Heart left ventricle (tissue), 16 donors: ENCODE results near the gene LAYN. TPM values are rescaled to one million over a fixed set of nuclear protein-coding genes. Genes with fewer than 3 reads are reported as not detected.

Source experiments
- ATAC-seq, 4 donors: fragments of 200-7000 bp; cut with Tn5 transposase; one replicate each; pipeline ENCODE4 v1.9.1; 2020 to 2022; ENCODE audit warnings: moderate library complexity in 4 of 4, mild to moderate bottlenecking in 3 of 4, moderate number of reproducible peaks in 1 of 4
- DNase-seq, 5 donors: peaks; one replicate each; pipeline ENCODE4 v3.0.0-alpha.2; 2020
- H3K27ac ChIP-seq, 12 donors: fragments of 200-600 bp; sonication (generic) in 4 of 12; one replicate each; pipeline versions ENCODE4 v1.5.0 to v1.8.0; 2016 to 2022; ENCODE audit warnings: mild to moderate bottlenecking in 2 of 12
- H3K27me3 ChIP-seq, 9 donors: fragments of 200-600 bp; sonication (generic) in 2 of 9; one replicate each; pipeline versions ENCODE4 v1.5.1 to v1.8.0; 2016 to 2022; ENCODE audit warnings: mild to moderate bottlenecking in 3 of 9
- H3K36me3 ChIP-seq, 9 donors: fragments of 200-600 bp; sonication (generic) in 2 of 9; one replicate each; pipeline versions ENCODE4 v1.5.0 to v1.8.0; 2018 to 2022; ENCODE audit warnings: mild to moderate bottlenecking in 2 of 9
- H3K4me1 ChIP-seq, 12 donors: fragments of 200-600 bp; sonication (generic) in 4 of 12; one replicate each; pipeline versions ENCODE4 v1.5.0 to v1.8.0; 2016 to 2022; ENCODE audit warnings: mild to moderate bottlenecking in 3 of 12
- H3K4me3 ChIP-seq, 12 donors: fragments of 200-600 bp; sonication (generic) in 4 of 12; one replicate each; pipeline versions ENCODE4 v1.5.0 to v1.8.0; 2017 to 2022; ENCODE audit warnings: mild to moderate bottlenecking in 9 of 12, moderate library complexity in 4 of 12
- H3K9me3 ChIP-seq, 12 donors: fragments of 200-600 bp; sonication (generic) in 4 of 12; one replicate each; pipeline versions ENCODE4 v1.5.0 to v1.8.0; 2016 to 2022; ENCODE audit warnings: mild to moderate bottlenecking in 1 of 12
- CTCF ChIP-seq, 12 donors: fragments of 200-600 bp; sonication (generic) in 4 of 12; IDR thresholded peaks; one replicate each; pipeline versions ENCODE4 v1.5.0 to v1.8.0; 2018 to 2022; ENCODE audit warnings: antibody characterized with exemption in 12 of 12, mild to moderate bottlenecking in 5 of 12
- POLR2A ChIP-seq, 2 donors: fragments of 450-650 bp; IDR thresholded peaks; one replicate each; pipeline ENCODE4 v1.6.1; 2017; ENCODE audit warnings: antibody characterized with exemption in 2 of 2, mild to moderate bottlenecking in 2 of 2, moderate library complexity in 2 of 2
- WGBS, 4 donors: extraction: QIAGEN DNeasy Blood & Tissue Kit in 2 of 4; methylation state at CpG; one replicate each; pipeline versions ENCODE4 v1.1.5 to v1.1.7; 2013 to 2018; 5-methylcytosine and 5-hydroxymethylcytosine counted together
- intact Hi-C, 10 donors: fragments of 100-400 bp; cut with DNase I; formaldehyde crosslinking; loops; one replicate each; pipeline versions ENCODE4 v1.11.1 to v1.14.2; 2022
- polyA plus RNA-seq, 2 donors: library from polyadenylated mRNA; stranded (reverse); fragments of 200-250 nt; gene quantifications; one replicate each; pipeline ENCODE4 v1.2.3, GENCODE V29; 2013
- total RNA-seq, 9 donors: library from RNA; depleted of rRNA in 2 of 9; stranded (reverse); fragments of >200 nt in 2 of 9; fragmentation: NEBNext Ultra II Directional in 3 of 9; extraction: Animal tissue kit (Norgen Biotek cat#: 25700) in 3 of 9; gene quantifications; one replicate each; pipeline versions ENCODE4 v1.1.0 to v1.2.4, GENCODE V29; 2016 to 2023
- donor health status: ischemic (EF 13 %, LVEDD 7.1; RV severe dilation, severe dysfunction).
- donor health status: healthy with polysubstance abuse.
- donor health status: DM: no; HTN: yes; CAD: no.
- donor health status: DM: no; HTN: no; CAD: no.
- donor health status: ischemic (EF 25% LVEDD 6.9; RV normal size, moderate dysfunction).
- donor health status: ischemic (EF 25% LVEDD 5.7; RV mildly dilated, moderate dysfunction).
- donor health status: healthy.
- donor health status: DM: yes; HTN: yes; CAD: no.
- donor health status: ischemic (EF 35%, LVEDD 5.7; RV mildly dilated, moderate dysfunction).
- donor health status: nonischemic (EF 11% LVEDD 7.7; RV severe dilation, severe dysfunction).
- donor health status: DM: yes; HTN: yes; CAD: no.
- donor health status: PGD.
- donor health status: ischemic (EF 29% LVEDD 5.4; RV normal size, mild dysfunction).
- donor health status: nonischemic (EF 23%, LVEDD 6.1; RV moderate dilation, normal function).

LAYN gene
- total and polyA plus RNA-seq, 11 donors, result 1.2 to 6.9 (median 2.8) TPM

GRCh38 chr11:111549196-111549868 lies 8.8 kb downstream of the LAYN start:
- H3K4me3 ChIP-seq, result no peak overlapping the region
- H3K9me3 ChIP-seq, result no peaks in the 10 kb centered on the region
- DNase-seq, result no peak
- H3K36me3 ChIP-seq, result peaks cover 0 to 27% (median 3%) of the 10 kb centered on the region in 9 donors
- intact Hi-C loops, result no loop called here
- no peaks in the 10 kb centered on the region for H3K4me1 ChIP-seq
- no peak overlapping the region for H3K27ac ChIP-seq
- no peak for ATAC-seq
- H3K27me3 ChIP-seq, result no peaks in the 10 kb centered on the region
- TF ChIP-seq POLR2A (IDR thresholded peaks at IDR 0.05) (no peak), CTCF (IDR thresholded peaks at IDR 0.05) (no peak)
- WGBS, 4 donors, result 80 to 88% (median 83%) methylated on average over 11 of the region's 11 CpGs

- H3K36me3 ChIP-seq, result peaks cover 0 to 32% (median 3%) of the 10 kb centered on the region in 9 donors
- no peaks in the 10 kb centered on the region for H3K9me3 ChIP-seq
- no peak overlapping the region for H3K4me3 ChIP-seq
- no peaks in the 10 kb centered on the region for H3K27me3 ChIP-seq
- H3K4me1 ChIP-seq, result no peaks in the 10 kb centered on the region
- DNase-seq (no peak), ATAC-seq (no peak)
- WGBS, 4 donors, result 79 to 84% (median 79%) methylated on average over 3 of the region's 3 CpGs
- H3K27ac ChIP-seq, result no peak overlapping the region
- intact Hi-C loops, result no loop called here
- TF ChIP-seq POLR2A (IDR thresholded peaks at IDR 0.05), result no peak
- no peak for TF ChIP-seq CTCF (IDR thresholded peaks at IDR 0.05)
Measured at GRCh38 chr11:111549869-111550203, 9.3 kb downstream of the LAYN start.

GRCh38 chr11:111550258-111550657 lies 9.7 kb downstream of the LAYN start:
- intact Hi-C loops, result no loop called here
- WGBS, 4 donors, result 89 to 95% (median 90%) methylated on average over 2 of the region's 2 CpGs

GRCh38 chr11:111554532-111554931 lies 14.0 kb downstream of the LAYN start:
- H3K36me3 ChIP-seq, result peaks cover 0 to 22% (median 0%) of the 10 kb centered on the region in 9 donors

More at GRCh38 chr11:111550258-111550657, 9.7 kb downstream of the LAYN start:
- DNase-seq (no peak), ATAC-seq (no peak)
- H3K27me3 ChIP-seq, result no peaks in the 10 kb centered on the region
- no peaks in the 10 kb centered on the region for H3K4me1 ChIP-seq
- H3K27ac ChIP-seq, result no peak overlapping the region
- H3K36me3 ChIP-seq, result peaks cover 0 to 36% (median 3%) of the 10 kb centered on the region in 9 donors
- H3K9me3 ChIP-seq, result no peaks in the 10 kb centered on the region
- TF ChIP-seq POLR2A (IDR thresholded peaks at IDR 0.05), result no peak
- no peak for TF ChIP-seq CTCF (IDR thresholded peaks at IDR 0.05)
- H3K4me3 ChIP-seq, result no peak overlapping the region

More at GRCh38 chr11:111554532-111554931, 14.0 kb downstream of the LAYN start:
- DNase-seq, result no peak
- Histone ChIP-seq H3K4me3 (no peak overlapping the region), H3K27ac (no peak overlapping the region), H3K4me1 (peaks cover 0 to under 1% (median 0%) of the 10 kb centered on the region in 12 donors), H3K27me3 (no peaks in the 10 kb centered on the region), H3K9me3 (no peaks in the 10 kb centered on the region)
- ATAC-seq, result no peak
- intact Hi-C loops, result no loop called here
- no peak for TF ChIP-seq POLR2A (IDR thresholded peaks at IDR 0.05)
- TF ChIP-seq CTCF (IDR thresholded peaks at IDR 0.05), result no peak
